Psoas muscle (tissue), 8 donors: Measurements from ENCODE around the gene SPARC. TPM values are rescaled to one million over a fixed set of nuclear protein-coding genes. Genes with fewer than 3 reads are reported as not detected.
A peak's percentile ranks its signal among the peaks of the same experiment; 100 is the strongest.

Source experiments
- ATAC-seq, 4 donors: fragments of 200-7000 bp; cut with Tn5 transposase; one replicate each; pipeline ENCODE4 v1.9.1; 2020; ENCODE audit warnings: moderate library complexity in 3 of 4, mild to moderate bottlenecking in 2 of 4
- DNase-seq, 2 donors: peaks; one replicate each; pipeline ENCODE4 v3.0.0-alpha.2; 2020
- H3K27ac ChIP-seq: fragments of 200-600 bp; one replicate; pipeline ENCODE4 v1.8.0; 2022
- H3K27me3 ChIP-seq, 3 donors: fragments of 200-600 bp in 1 of 3; one replicate each; pipeline versions ENCODE4 v1.6.1 to v1.8.0; 2013 to 2022; ENCODE audit warnings: low read length in 2 of 3, mild to moderate bottlenecking in 2 of 3, moderate library complexity in 1 of 3; ENCODE audit not compliant: insufficient read depth in 3 of 3
- H3K36me3 ChIP-seq, 2 donors: fragments of 200-600 bp in 1 of 2; one replicate each; pipeline versions ENCODE4 v1.6.1 to v1.8.0; 2013 to 2022; ENCODE audit warnings: low read depth in 1 of 2, mild to moderate bottlenecking in 1 of 2, moderate library complexity in 1 of 2; ENCODE audit not compliant: insufficient read depth in 1 of 2
- H3K4me1 ChIP-seq: fragments of 200-600 bp; one replicate; pipeline ENCODE4 v1.8.0; 2022
- H3K4me3 ChIP-seq: fragments of 200-600 bp; one replicate; pipeline ENCODE4 v1.8.0; 2022; ENCODE audit warnings: mild to moderate bottlenecking
- H3K9me3 ChIP-seq: fragments of 200-600 bp; one replicate; pipeline ENCODE4 v1.8.0; 2022
- CTCF ChIP-seq: fragments of 200-600 bp; IDR thresholded peaks from one replicate; pipeline ENCODE4 v1.8.0; 2022; ENCODE audit warnings: antibody characterized with exemption
- WGBS, 3 donors: extraction: QIAGEN DNeasy Blood & Tissue Kit; methylation state at CpG; one replicate each; pipeline versions ENCODE4 v1.1.6 to v1.1.7; 2013; 5-methylcytosine and 5-hydroxymethylcytosine counted together
- intact Hi-C, 2 donors: fragments of 100-400 bp; cut with DNase I; formaldehyde crosslinking; loops; one replicate each; pipeline versions ENCODE4 v1.11.0 to v1.14.2; 2022
- polyA plus RNA-seq, 3 donors: library from polyadenylated mRNA; stranded (reverse); fragments of 200-250 nt; gene quantifications; one replicate each; pipeline ENCODE4 v1.2.3, GENCODE V29; 2013
- total RNA-seq, 4 donors: library from RNA; stranded (reverse); fragmentation: NEBNext Ultra II Directional in 2 of 4; extraction: Animal tissue kit (Norgen Biotek cat#: 25700) in 2 of 4; gene quantifications; one replicate each; pipeline versions ENCODE4 v1.2.1 to v1.2.4, GENCODE V29; 2021 to 2023
- donor health status: healthy with polysubstance abuse.
- donor health status: DM: no; HTN: no; CAD: no; lungs with moderate emphysema.
- donor health status: Bipolar disorder and iron deficiency.
- donor health status: healthy.
- donor health status: DM: yes; HTN: yes; CAD: no.
- donor health status: DM: no; HTN: no; CAD: no.
- donor health status: DM: no; HTN: no; CAD: no.
- donor health status: DM: yes; HTN: yes; CAD: no.

The SPARC gene
- total and polyA plus RNA-seq, 7 donors: 111 to 687 (median 297) TPM

DNA sequence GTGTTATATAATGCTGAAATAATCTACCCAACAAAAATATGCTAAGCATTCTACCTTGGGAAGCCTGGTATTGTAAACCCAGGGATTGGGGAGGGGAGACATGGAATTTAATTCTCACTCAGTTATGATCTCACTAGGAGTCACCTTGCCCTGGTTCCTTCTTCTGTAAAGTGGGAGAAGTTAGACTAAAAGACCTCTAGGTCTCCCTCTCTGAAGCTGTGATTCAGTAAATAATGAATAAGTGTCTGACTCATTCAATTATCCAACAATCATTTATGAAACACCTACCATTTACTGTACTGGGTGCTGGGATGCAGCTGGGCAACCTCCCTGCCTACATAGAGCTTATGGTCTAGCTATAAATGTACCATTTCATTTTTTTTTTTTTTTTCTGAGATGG is 20.2 kb upstream of the SPARC start:
- no peak for ATAC-seq

DNA sequence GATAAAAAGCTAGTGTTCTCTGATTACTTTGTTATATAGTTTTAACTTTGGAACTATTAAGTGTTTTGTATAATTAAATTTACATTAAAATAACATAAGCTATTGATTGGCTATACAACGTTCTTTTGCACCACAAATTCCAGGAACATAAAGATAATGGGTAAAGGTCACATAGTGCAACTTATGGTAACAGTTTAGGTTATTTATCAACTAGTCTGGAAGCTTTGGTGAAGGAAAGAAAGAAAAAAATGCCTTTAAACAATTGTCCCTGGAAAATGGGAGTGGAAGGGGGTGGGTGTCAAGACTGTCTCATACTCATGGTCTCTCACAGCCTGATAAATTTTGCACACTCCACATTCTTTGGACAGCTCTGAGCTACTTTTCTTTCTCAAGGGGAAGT is 17.1 kb upstream of the SPARC start:
- Histone ChIP-seq H3K9me3 (no peaks in the 10 kb centered on the region), H3K27ac (no peak overlapping the region), H3K27me3 (no peaks in the 10 kb centered on the region), H3K4me1 (peaks cover 39% of the 10 kb centered on the region), H3K4me3 (no peak overlapping the region), H3K36me3 (no peaks in the 10 kb centered on the region)
- intact Hi-C loops: loop anchor here in 1 of 2 donors (5.0 kb wide), 1 partner anchor 41 kb away; no protein-coding TSS in a partner anchor
- DNase-seq (no peak), ATAC-seq (no peak)
- 69 to 80% (median 73%) methylated on average over 1 of the region's 1 CpG for WGBS, 3 donors
- no peak for TF ChIP-seq CTCF

More for the DNA sequence above, 20.2 kb upstream of the SPARC start:
- no peak for TF ChIP-seq CTCF
- Histone ChIP-seq H3K9me3 (no peaks in the 10 kb centered on the region), H3K36me3 (no peaks in the 10 kb centered on the region), H3K27me3 (no peaks in the 10 kb centered on the region), H3K4me3 (no peak overlapping the region), H3K4me1 (peaks cover 27% of the 10 kb centered on the region), H3K27ac (no peak overlapping the region)
- intact Hi-C loops: no loop called here
- DNase-seq: no peak

DNA sequence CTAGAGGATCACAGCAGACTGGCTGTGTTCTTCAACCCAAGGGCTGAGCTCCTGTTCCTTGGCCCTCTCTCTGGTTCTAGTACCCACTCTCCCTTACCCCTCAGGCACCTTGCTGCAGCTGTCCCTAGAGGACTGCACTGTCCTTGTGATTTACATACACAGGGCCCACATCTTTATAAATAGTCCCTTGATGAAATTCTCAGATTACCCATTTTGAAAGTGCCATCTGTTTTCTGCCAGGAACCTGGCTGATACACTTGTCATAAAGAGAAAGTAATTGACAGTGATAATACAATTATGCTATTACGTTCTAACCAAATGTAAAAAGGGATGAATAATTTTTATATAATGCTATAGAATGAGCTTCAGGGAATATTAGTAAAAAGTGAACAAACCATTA is 16.5 kb upstream of the SPARC start:
- no peak overlapping the region for H3K4me3 ChIP-seq
- intact Hi-C loops: loop anchor here in 1 of 2 donors (5.0 kb wide), 1 partner anchor 41 kb away; no protein-coding TSS in a partner anchor
- H3K36me3 ChIP-seq: no peaks in the 10 kb centered on the region
- WGBS, 3 donors: 19 to 30% (median 29%) methylated on average over 1 of the region's 1 CpG
- H3K27me3 ChIP-seq: no peaks in the 10 kb centered on the region
- TF ChIP-seq CTCF: no peak
- peak overlapping the region; percentile 78 for H3K27ac ChIP-seq
- DNase-seq (no peak), ATAC-seq (peak; percentile 83 to 95 (median 88))
- H3K9me3 ChIP-seq: no peaks in the 10 kb centered on the region
- peaks cover 36% of the 10 kb centered on the region for H3K4me1 ChIP-seq

GRCh38 chr5:151700820-151701219 is 14.1 kb upstream of the SPARC start:
- DNase-seq: no peak
- Histone ChIP-seq H3K36me3 (no peaks in the 10 kb centered on the region), H3K27ac (no peak overlapping the region), H3K4me1 (peaks cover 48% of the 10 kb centered on the region), H3K4me3 (no peak overlapping the region), H3K9me3 (no peaks in the 10 kb centered on the region), H3K27me3 (no peaks in the 10 kb centered on the region)
- no peak for ATAC-seq
- no peak for TF ChIP-seq CTCF
- intact Hi-C loops: loop anchor here in 1 of 2 donors (5.0 kb wide), 1 partner anchor 39 kb away; no protein-coding TSS in a partner anchor

DNA sequence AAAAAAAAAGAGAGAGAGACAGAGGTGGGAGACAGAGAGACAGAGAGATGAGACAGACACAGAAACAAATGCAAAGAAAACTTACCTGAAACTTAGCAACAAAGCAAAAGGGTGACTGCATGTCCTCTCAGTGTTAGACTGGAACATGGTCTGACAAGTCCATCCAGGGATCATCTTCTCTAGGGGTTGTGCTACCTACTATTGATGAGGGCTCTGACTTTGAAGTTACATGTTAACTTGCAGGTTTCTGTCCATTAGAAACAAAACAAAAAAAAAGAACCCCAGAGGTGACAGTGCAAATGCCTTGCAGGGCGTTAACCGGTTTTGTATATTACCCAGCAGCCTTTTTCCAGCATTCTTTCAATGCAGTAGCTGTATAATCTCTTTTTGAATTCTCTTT is 13.6 kb upstream of the SPARC start:
- no peak for TF ChIP-seq CTCF
- peak overlapping the region; percentile 75 for H3K27ac ChIP-seq
- ATAC-seq (no peak), DNase-seq (no peak)
- intact Hi-C loops: loop anchor here in 1 of 2 donors (5.0 kb wide), 1 partner anchor 38 kb away; no protein-coding TSS in a partner anchor
- H3K4me3 ChIP-seq: no peak overlapping the region
- 81 to 84% (median 81%) methylated on average over 2 of the region's 2 CpGs for WGBS, 3 donors
- peaks cover 50% of the 10 kb centered on the region for H3K4me1 ChIP-seq
- H3K9me3 ChIP-seq: no peaks in the 10 kb centered on the region
- no peaks in the 10 kb centered on the region for H3K36me3 ChIP-seq
- no peaks in the 10 kb centered on the region for H3K27me3 ChIP-seq
